Adipocyte (in vitro differentiated cells): ENCODE results near the gene NXPE3.

Experiments used
- DNase-seq: peaks from one replicate; pipeline ENCODE4 v3.0.0-alpha.2; 2015; ENCODE audit warnings: low read depth
- H3K27me3 ChIP-seq: replicated peaks from 2 replicates; pipeline ENCODE4 v1.7.0; 2013; ENCODE audit warnings: mild to moderate bottlenecking, low read length, moderate library complexity; ENCODE audit not compliant: control insufficient read depth, insufficient read depth
- H3K36me3 ChIP-seq: 2 replicates; pipeline ENCODE4 v1.7.0; 2013; ENCODE audit warnings: low read length, mild to moderate bottlenecking, moderate library complexity; ENCODE audit not compliant: control insufficient read depth, insufficient read depth, severe bottlenecking
- H3K4me1 ChIP-seq: 2 replicates; pipeline ENCODE4 v1.7.0; 2013; ENCODE audit warnings: mild to moderate bottlenecking, low read length, moderate library complexity; ENCODE audit not compliant: control insufficient read depth, insufficient read depth
- H3K4me3 ChIP-seq: 2 replicates; pipeline ENCODE4 v1.7.0; 2013; ENCODE audit warnings: mild to moderate bottlenecking, low read length, moderate library complexity
- H3K9ac ChIP-seq: 2 replicates; pipeline ENCODE4 v1.7.0; 2013; ENCODE audit warnings: mild to moderate bottlenecking, low read length, moderate library complexity
- H3K9me3 ChIP-seq: 2 replicates; pipeline ENCODE4 v1.7.0; 2013; ENCODE audit warnings: mild to moderate bottlenecking, low read length, moderate library complexity; ENCODE audit not compliant: control insufficient read depth

NXPE3 gene

DNA sequence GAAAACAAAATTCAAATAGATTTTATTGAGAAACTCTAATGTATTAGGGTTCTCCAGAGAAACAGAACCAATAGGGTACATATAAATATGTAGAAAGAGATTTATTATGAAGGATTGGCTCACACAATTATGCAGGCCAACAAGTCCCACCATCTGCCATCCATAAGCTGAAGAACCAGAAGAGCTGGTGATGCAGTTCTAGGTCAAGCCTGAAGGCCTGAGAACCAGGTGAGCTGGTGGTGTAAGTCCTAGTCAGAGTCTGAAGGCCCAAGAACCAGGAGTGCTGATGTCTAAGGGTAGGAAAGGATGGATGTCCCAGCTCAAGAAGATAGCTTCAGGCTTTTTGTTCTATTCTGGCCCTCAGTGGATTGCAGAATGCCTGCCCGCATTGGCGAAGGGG lies 67.7 kb downstream of the NXPE3 start:
- Histone ChIP-seq H3K9ac (no peak overlapping the region), H3K4me1 (peaks cover 10% of the 10 kb centered on the region), H3K36me3 (peaks cover 2% of the 10 kb centered on the region), H3K27me3 (no peaks in the 10 kb centered on the region), H3K4me3 (no peak overlapping the region), H3K9me3 (no peaks in the 10 kb centered on the region)
- no peak for DNase-seq

DNA sequence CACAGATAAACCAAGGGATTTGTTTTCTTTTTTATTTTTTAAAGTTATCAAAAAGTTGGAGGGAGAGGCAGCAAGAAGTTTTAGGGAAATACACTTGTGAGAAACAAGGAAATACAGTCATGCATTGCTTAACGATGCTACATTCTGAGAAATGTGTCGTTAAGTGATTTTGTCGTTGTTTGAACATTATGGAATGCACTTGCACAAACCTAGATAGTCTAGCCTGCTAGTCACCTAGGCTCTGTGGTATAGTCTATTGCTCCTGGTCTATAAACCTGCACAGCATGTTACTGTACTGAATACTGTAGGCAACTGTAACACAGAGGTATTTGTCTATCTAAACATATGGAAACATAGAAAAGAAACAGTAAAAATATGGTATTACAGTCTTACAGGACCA lies 68.3 kb downstream of the NXPE3 start:
- Histone ChIP-seq H3K27me3 (no peaks in the 10 kb centered on the region), H3K4me3 (no peak overlapping the region), H3K9ac (no peak overlapping the region), H3K9me3 (no peaks in the 10 kb centered on the region), H3K36me3 (peaks cover 8% of the 10 kb centered on the region), H3K4me1 (peaks cover 17% of the 10 kb centered on the region)
- DNase-seq: no peak

DNA sequence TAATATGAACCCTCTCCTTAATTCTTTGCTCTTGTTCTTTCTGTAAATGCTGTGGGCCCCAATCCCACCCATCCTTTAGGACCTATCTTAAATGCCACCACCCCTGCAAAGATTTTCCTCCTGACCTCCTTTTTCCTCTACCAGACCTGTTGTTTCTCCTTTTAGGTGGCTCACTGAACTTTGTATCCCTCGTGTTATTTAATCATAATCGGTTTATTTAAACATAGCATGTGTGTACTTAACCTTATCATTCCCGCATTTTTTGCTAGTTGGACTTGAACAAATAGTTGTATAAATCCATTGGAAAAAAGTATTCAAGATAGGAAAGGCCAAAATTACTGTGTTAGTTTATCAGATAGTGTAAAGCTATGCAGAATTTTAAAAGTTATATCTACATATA lies 69.3 kb downstream of the NXPE3 start:
- no peaks in the 10 kb centered on the region for H3K27me3 ChIP-seq
- H3K4me1 ChIP-seq: peaks cover 27% of the 10 kb centered on the region
- no peak for DNase-seq
- peak overlapping the region; percentile 87 for H3K9ac ChIP-seq
- peaks cover 18% of the 10 kb centered on the region for H3K36me3 ChIP-seq
- H3K9me3 ChIP-seq: no peaks in the 10 kb centered on the region
- peak overlapping the region; percentile 81 for H3K4me3 ChIP-seq

DNA sequence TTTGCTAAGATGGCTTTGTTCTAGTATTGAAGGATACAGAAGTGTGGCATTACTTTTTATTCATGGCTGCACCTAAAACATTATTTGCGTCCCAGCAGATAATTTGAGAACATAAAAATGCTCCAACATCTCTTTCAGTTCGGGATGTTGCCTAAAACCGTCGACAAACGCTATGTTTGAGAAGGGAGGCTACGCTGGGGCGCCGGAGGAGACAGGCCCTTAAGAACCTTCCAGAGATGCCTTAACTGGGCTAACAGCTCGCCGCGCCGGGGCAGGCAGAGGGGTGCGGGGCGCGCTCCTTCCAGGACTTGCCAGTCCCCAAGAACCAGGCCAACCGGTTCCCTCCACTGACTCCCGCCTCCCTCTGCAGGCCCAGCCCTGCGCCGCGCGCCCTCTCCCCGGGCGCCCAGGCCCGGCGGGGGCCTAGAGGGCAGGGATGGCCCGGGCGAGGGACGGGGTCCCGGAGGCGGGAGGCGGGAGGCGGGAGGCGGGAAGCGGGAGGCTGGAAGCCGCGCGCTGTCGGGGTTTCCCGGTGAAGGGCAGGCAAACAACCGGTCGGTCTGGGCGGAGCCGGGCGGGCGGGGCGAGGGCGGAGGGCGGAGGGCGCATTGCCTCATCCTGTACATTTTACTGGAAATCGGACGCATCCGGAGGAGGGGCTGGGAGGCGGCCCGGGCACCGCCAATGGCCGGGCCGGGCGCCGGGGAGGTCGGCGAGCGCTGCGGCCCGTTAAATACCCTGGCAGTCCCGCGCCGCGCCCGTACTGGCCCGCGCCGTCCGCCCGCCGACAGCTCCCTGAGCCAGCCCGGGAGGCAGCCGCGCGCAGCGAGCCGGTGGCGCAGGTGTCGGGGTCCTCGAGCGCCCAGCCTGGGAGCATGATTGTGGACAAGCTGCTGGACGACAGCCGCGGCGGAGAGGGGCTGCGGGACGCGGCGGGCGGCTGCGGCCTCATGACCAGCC lies 70.0 kb downstream of the NXPE3 start, which contains the start of gene NFKBIZ:
NFKBIZ (plus strand) TSS at position 761 of the 960 bp plus-strand sequence; CDS start at position 876, 115 bp downstream.
- Histone ChIP-seq H3K9ac (peak within 1 kb of the TSS; percentile 97), H3K4me1 (peaks cover 30% of the 10 kb centered on the region), H3K36me3 (peaks cover 25% of the 10 kb centered on the region), H3K9me3 (no peaks in the 10 kb centered on the region), H3K4me3 (peak within 1 kb of the TSS; percentile 97), H3K27me3 (no peaks in the 10 kb centered on the region)
- DNase-seq: peak; percentile 98

DNA sequence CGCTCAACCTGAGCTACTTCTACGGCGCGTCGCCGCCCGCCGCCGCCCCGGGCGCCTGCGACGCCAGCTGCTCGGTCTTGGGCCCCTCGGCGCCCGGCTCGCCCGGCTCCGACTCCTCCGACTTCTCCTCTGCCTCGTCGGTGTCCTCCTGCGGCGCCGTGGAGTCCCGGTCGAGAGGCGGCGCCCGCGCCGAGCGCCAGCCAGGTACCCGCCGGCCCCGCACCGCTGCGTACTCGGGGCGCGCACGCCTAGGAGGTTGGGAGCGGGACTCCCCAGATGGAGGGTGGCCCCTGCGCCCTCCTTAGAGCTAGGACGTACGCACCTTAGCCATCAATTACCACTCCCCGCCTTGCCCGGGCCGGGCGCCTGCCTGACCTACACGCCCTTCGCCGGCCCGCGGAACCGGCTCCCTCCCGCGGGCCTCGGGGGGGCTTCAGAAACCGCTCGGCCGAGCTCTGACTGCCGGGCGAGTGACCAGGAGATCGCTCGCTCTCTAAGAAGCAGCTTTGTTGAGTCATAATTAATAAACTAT lies 70.8 kb downstream of the NXPE3 start:
- H3K4me3 ChIP-seq: peak overlapping the region; percentile 97
- peak; percentile 68 for DNase-seq
- H3K9me3 ChIP-seq: no peaks in the 10 kb centered on the region
- peaks cover 32% of the 10 kb centered on the region for H3K36me3 ChIP-seq
- peaks cover 30% of the 10 kb centered on the region for H3K4me1 ChIP-seq
- peak overlapping the region; percentile 97 for H3K9ac ChIP-seq
- no peaks in the 10 kb centered on the region for H3K27me3 ChIP-seq

DNA sequence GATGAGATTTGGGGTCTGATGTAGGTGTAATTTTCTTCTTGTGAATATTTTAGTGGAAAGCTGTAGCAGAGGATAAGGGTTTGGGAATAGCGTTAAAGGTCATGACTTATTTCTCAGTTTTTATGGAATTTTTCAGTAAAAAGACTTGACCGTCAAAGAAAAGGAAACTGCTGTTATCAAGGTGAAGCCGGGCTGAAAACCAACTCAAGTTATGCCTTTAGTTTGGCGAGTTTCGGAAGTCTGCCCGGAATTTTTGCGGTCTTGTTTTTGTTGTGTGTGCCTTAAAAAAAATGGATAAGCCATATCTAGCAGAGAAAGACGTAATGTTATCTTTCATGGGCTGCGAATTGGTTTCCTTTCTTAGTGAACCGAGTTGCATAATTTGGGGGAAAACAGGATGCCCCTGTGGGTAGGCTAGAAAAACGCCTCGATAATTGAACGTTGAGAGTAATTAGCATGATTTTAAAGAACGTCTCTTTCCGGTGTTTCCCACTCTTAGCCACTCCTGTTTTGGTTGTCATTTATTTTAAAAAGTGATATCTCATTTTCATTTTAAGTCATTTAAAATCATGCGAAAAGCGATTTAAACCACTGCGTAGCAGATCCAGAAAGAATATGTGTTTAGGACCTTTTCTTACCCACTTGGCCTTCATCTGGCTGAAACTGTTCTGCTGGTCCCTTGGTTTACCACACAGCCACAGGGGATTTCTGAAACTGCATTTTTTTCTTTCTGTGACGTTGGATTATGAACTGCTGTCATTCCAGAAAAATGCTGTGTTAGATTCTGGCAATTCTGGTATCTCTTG lies 71.4 kb downstream of the NXPE3 start:
- Histone ChIP-seq H3K36me3 (peaks cover 39% of the 10 kb centered on the region), H3K9ac (peak overlapping the region; percentile 97), H3K27me3 (no peaks in the 10 kb centered on the region), H3K9me3 (no peaks in the 10 kb centered on the region), H3K4me3 (peak overlapping the region; percentile 97), H3K4me1 (peaks cover 30% of the 10 kb centered on the region)
- DNase-seq: peak; percentile 88

DNA sequence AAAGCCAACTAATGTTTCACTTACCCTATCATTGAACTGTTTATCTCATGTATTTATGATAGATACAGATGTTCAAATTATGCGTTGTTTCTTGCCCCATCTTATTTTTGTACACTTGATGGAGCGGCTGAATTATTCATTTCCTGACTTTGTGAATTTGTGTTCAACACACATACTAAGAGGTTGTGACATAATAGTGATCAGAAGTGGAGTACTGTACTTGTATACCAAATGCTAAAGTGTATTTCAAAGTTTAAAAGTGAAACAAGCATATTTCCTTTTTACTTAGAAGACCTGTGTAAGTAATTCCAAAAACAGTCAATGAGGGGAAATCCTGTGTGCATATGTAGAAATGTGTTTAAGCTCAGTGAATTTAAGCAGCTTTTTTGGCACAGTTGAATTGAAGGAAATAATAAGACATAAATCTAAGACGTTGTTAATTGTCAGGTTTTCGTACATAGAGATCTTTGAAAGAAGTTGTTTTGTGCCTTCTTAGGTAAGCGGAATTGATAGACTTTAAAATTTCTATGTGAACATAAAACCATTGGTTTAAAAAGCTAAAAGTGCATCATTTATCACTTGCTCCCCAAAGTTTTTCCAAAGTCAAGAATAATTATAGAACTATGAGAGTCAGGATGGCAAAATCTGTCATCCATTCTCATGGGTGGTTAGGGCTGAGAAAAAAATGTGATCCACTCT lies 72.2 kb downstream of the NXPE3 start:
- no peak for DNase-seq
- Histone ChIP-seq H3K9me3 (no peaks in the 10 kb centered on the region), H3K9ac (peak overlapping the region; percentile 97), H3K4me1 (peaks cover 30% of the 10 kb centered on the region), H3K27me3 (no peaks in the 10 kb centered on the region), H3K36me3 (peaks cover 47% of the 10 kb centered on the region), H3K4me3 (peak overlapping the region; percentile 97)

DNA sequence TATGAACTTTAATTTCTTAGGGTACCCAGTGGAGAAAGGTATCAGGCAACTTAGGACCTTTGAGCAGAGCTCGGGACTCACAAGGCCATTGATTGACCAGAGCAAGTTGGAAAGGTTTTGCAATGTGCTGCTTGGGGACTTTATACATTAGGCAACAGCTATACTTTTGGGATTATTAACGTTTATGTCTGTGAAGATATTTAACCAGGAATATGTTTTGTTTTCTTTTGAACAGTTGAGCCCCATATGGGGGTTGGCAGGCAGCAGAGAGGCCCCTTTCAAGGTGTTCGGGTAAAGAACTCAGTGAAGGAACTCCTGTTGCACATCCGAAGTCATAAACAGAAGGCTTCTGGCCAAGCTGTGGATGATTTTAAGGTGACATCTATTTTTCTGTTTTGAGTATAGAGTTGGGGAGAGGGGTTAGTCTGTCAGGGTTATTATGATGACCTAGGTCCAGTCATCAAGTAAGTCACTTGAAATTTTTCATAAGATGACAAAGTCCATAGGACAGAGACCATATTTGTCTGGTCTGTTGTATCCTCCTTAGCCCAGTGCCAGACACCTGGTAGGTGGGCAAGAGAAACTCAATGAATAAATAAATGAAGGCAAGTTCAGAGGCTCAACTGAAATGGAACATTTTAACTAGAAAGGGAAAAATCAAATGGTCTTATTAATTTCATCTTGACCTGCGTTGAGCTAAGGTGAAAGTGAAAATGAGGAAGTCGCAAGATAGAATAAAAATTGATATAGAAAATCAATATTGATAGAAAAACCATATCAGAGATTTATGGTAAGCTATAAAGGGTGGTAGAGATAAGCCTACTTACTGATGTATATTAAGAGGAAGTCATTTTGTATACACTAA lies 73.1 kb downstream of the NXPE3 start:
- Histone ChIP-seq H3K9ac (peak overlapping the region; percentile 97), H3K36me3 (peaks cover 55% of the 10 kb centered on the region), H3K4me1 (peaks cover 30% of the 10 kb centered on the region), H3K27me3 (no peaks in the 10 kb centered on the region), H3K4me3 (peak overlapping the region; percentile 97), H3K9me3 (no peaks in the 10 kb centered on the region)
- DNase-seq: peak; percentile 26

DNA sequence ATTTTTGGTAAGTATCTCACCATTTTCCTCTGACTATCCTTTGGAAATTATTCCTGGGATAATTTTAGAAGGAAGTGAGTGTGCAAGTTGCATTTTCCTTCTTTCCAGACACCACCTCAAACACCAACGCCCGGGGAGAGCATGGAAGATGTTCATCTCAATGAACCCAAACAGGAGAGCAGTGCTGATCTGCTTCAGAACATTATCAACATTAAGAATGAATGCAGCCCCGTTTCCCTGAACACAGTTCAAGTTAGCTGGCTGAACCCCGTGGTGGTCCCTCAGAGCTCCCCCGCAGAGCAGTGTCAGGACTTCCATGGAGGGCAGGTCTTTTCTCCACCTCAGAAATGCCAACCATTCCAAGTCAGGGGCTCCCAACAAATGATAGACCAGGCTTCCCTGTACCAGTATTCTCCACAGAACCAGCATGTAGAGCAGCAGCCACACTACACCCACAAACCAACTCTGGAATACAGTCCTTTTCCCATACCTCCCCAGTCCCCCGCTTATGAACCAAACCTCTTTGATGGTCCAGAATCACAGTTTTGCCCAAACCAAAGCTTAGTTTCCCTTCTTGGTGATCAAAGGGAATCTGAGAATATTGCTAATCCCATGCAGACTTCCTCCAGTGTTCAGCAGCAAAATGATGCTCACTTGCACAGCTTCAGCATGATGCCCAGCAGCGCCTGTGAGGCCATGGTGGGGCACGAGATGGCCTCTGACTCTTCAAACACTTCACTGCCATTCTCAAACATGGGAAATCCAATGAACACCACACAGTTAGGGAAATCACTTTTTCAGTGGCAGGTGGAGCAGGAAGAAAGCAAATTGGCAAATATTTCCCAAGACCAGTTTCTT lies 74.2 kb downstream of the NXPE3 start:
- H3K9me3 ChIP-seq: no peaks in the 10 kb centered on the region
- peaks cover 67% of the 10 kb centered on the region for H3K36me3 ChIP-seq
- no peak overlapping the region for H3K4me3 ChIP-seq
- DNase-seq: no peak
- no peak overlapping the region for H3K9ac ChIP-seq
- peaks cover 30% of the 10 kb centered on the region for H3K4me1 ChIP-seq
- H3K27me3 ChIP-seq: no peaks in the 10 kb centered on the region
